SKM-1 (cell line): Measurements from ENCODE around the gene LDLRAD3.

ENCODE experiments used
- DNase-seq: peaks from one replicate; lab custom pipeline; 2025; ENCODE audit not compliant: unreplicated experiment; lab: John Stamatoyannopoulos, UW

LDLRAD3 gene

GRCh38 chr11:35953081-35953760, 9.4 kb downstream of the LDLRAD3 start:
- no peak for DNase-seq

- DNase-seq, result no peak
These were observed 10.3 kb downstream of the LDLRAD3 start for GRCh38 chr11:35954205-35954604.

GRCh38 chr11:35955636-35956035, 11.8 kb downstream of the LDLRAD3 start:
- no peak for DNase-seq

- no peak for DNase-seq
These were observed 18.7 kb downstream of the LDLRAD3 start for GRCh38 chr11:35962369-35963138.

GRCh38 chr11:35963911-35964310, 20.0 kb downstream of the LDLRAD3 start:
- no peak for DNase-seq

- no peak for DNase-seq
These were observed 21.0 kb downstream of the LDLRAD3 start for GRCh38 chr11:35964841-35965240.

GRCh38 chr11:35967042-35967441, 23.2 kb downstream of the LDLRAD3 start:
- DNase-seq, result no peak

- DNase-seq, result no peak
These were observed 24.7 kb downstream of the LDLRAD3 start for GRCh38 chr11:35968386-35969088.

- DNase-seq, result no peak
These were observed 25.5 kb downstream of the LDLRAD3 start for GRCh38 chr11:35969089-35970042.

- DNase-seq, result no peak
These were observed 26.6 kb downstream of the LDLRAD3 start for GRCh38 chr11:35970445-35970844.

- no peak for DNase-seq
These were observed 28.1 kb downstream of the LDLRAD3 start for GRCh38 chr11:35971841-35972422.

GRCh38 chr11:35974882-35975589, 31.2 kb downstream of the LDLRAD3 start:
- DNase-seq, result no peak

- DNase-seq, result no peak
These were observed 32.6 kb downstream of the LDLRAD3 start for GRCh38 chr11:35976434-35976833.

GRCh38 chr11:35978183-35978582, 34.3 kb downstream of the LDLRAD3 start:
- DNase-seq, result no peak

GRCh38 chr11:35978891-35979290, 35.0 kb downstream of the LDLRAD3 start:
- DNase-seq, result no peak

GRCh38 chr11:35980686-35981390, 37.0 kb downstream of the LDLRAD3 start:
- DNase-seq, result no peak

GRCh38 chr11:35981581-35981980, 37.7 kb downstream of the LDLRAD3 start:
- no peak for DNase-seq

- no peak for DNase-seq
These were observed 38.2 kb downstream of the LDLRAD3 start for GRCh38 chr11:35982061-35982460.

GRCh38 chr11:35983981-35984380, 40.1 kb downstream of the LDLRAD3 start:
- DNase-seq, result no peak
